Measurements from ENCODE around the gene KCNMA1.

DNA sequence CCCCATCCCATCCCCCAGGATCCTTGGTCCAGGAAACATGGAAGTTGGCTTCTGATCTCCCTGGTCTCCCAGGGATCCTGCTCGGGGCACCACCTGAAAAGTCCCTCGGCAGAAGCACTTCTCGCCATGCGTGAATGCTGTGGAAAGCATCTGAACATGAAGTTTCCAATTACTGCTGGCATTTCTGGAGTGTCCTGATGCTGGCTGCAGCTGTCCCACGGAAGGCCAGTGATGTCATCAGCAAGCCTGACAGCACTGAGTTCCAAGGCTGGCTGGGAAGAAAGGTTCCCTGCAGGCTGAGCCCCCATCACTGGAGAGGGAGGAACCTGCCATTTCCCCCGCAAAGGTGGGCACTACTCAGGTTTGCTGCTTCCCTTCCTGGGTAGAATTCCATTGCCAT, 71.4 kb downstream of the KCNMA1 start:
- TF ChIP-seq, protein P1, sequence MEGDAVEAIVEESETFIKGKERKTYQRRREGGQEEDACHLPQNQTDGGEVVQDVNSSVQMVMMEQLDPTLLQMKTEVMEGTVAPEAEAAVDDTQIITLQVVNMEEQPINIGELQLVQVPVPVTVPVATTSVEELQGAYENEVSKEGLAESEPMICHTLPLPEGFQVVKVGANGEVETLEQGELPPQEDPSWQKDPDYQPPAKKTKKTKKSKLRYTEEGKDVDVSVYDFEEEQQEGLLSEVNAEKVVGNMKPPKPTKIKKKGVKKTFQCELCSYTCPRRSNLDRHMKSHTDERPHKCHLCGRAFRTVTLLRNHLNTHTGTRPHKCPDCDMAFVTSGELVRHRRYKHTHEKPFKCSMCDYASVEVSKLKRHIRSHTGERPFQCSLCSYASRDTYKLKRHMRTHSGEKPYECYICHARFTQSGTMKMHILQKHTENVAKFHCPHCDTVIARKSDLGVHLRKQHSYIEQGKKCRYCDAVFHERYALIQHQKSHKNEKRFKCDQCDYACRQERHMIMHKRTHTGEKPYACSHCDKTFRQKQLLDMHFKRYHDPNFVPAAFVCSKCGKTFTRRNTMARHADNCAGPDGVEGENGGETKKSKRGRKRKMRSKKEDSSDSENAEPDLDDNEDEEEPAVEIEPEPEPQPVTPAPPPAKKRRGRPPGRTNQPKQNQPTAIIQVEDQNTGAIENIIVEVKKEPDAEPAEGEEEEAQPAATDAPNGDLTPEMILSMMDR (IDR thresholded peaks at IDR 0.05): no peak
- no peak for TF ChIP-seq ZFX (IDR thresholded peaks at IDR 0.05; ENCODE audit: borderline replicate concordance)

Measured in 22Rv1 (cell line).